ENCODE data around the gene COA7. TPM values are rescaled to one million over a fixed set of nuclear protein-coding genes. Genes with fewer than 3 reads are reported as not detected.

COA7 gene
- polyA plus RNA-seq, 1 of the 3 experiments (the other 2 are of a cell fraction): 9.0 TPM

- TF ChIP-seq EP300 (IDR thresholded peaks at IDR 0.05; ENCODE audit: borderline replicate concordance in 1 of 2, low read depth in 1 of 2, low read length in 1 of 2): no peak
- TF ChIP-seq YY1 (IDR thresholded peaks at IDR 0.05; ENCODE audit: low read depth): no peak
- no peak for TF ChIP-seq SIN3A (IDR thresholded peaks at IDR 0.05; ENCODE audit: borderline replicate concordance, low read depth, low read length)
Observed at GRCh38 chr1:52640697-52641096, 57.5 kb downstream of the COA7 start (continued).

GRCh38 chr1:52637946-52638345 is 60.2 kb downstream of the COA7 start:
- H3K9me3 ChIP-seq: no peaks in the 10 kb centered on the region
- H4K20me1 ChIP-seq (ENCODE audit: insufficient read depth): no peaks in the 10 kb centered on the region
- H3K4me2 ChIP-seq: no peak overlapping the region
- H3K79me2 ChIP-seq (ENCODE audit: insufficient read depth): no peaks in the 10 kb centered on the region
- no peak for TF ChIP-seq NRF1 (IDR thresholded peaks at IDR 0.05; ENCODE audit: low read depth, low read length)
- TF ChIP-seq FOXM1 (IDR thresholded peaks at IDR 0.05; ENCODE audit: low read depth): no peak
- TF ChIP-seq GABPA (IDR thresholded peaks at IDR 0.05; ENCODE audit: low read depth): no peak
- no peak for TF ChIP-seq ELF1 (IDR thresholded peaks at IDR 0.05)
- TF ChIP-seq TEAD4 (IDR thresholded peaks at IDR 0.05; ENCODE audit: borderline replicate concordance, insufficient read depth): no peak
- no peak for TF ChIP-seq SIN3A (IDR thresholded peaks at IDR 0.05; ENCODE audit: borderline replicate concordance, low read depth, low read length)
- TF ChIP-seq IRF3 (IDR thresholded peaks at IDR 0.05; ENCODE audit: low read depth, low read length): no peak
- TF ChIP-seq FOSL2 (IDR thresholded peaks at IDR 0.05; ENCODE audit: borderline replicate concordance, low read depth): no peak
- no peak for TF ChIP-seq PBX3 (IDR thresholded peaks at IDR 0.05)
- no peak for TF ChIP-seq GATA2 (CRISPR knock-in tag; IDR thresholded peaks at IDR 0.05)
- 86% methylated on average over 4 of the region's 4 CpGs for WGBS (ENCODE audit: low lambda C conversion rate)
- H3K9me2 ChIP-seq: no peaks in the 10 kb centered on the region
- peaks cover 0 to 3% of the 10 kb centered on the region in 2 experiments; a peak in 1 of 4 replicates for H3K4me1 ChIP-seq (ENCODE audit: control insufficient read depth in 1 of 2, insufficient read depth in 2 of 2, low read depth in 1 of 2, low read length in 1 of 2)
- no peaks in the 10 kb centered on the region for H3F3A ChIP-seq (replicated peaks; ENCODE audit: insufficient read depth)
- H3K9ac ChIP-seq: no peak overlapping the region
- H3K36me3 ChIP-seq (replicated peaks in 1 of 2; ENCODE audit: control insufficient read depth in 1 of 2, insufficient read depth in 2 of 2, low read length in 1 of 2): no peaks in the 10 kb centered on the region
- ChIA-PET POLR2A (interaction anchor here (0.6 kb wide), 1 partner anchor 15 kb away, joined by 6 read pairs; no protein-coding TSS in a partner anchor), CTCF (no interaction called here)
- no peak overlapping the region for H3K27ac ChIP-seq (ENCODE audit: low read depth in 2 of 2, low read length in 1 of 2)
- no peak overlapping the region for H2AFZ ChIP-seq (ENCODE audit: low read depth)
- no peaks in the 10 kb centered on the region; the same call in 1 of the 2 replicates for H3K27me3 ChIP-seq (ENCODE audit: insufficient read depth)
- H3K4me3 ChIP-seq (ENCODE audit: low read depth in 2 of 2, low read length in 1 of 2): no peak overlapping the region
- DNase-seq: no peak
